WTC11 (cell line): ENCODE measurements around the gene PCDHA9. TPM values are rescaled to one million over a fixed set of nuclear protein-coding genes. Genes with fewer than 3 reads are reported as not detected.
A peak's percentile ranks its signal among the peaks of the same experiment; 100 is the strongest.

Source experiments
- ATAC-seq: fragments of 200-7000 bp; cut with Tn5 transposase; 2 replicates; pipeline ENCODE4 v1.10.0; 2021; ENCODE audit warnings: mild to moderate bottlenecking, moderate library complexity
- CTCF ChIA-PET: fragments of 300-600 bp; sonication (Branson Sonifier 250); formaldehyde crosslinking; loops from one replicate; lab custom pipeline; 2021; ENCODE audit warnings: antibody characterized with exemption; lab: Charles Lee
- POLR2A ChIA-PET: fragments of 350-600 bp; sonication (Branson Sonifier 250); formaldehyde crosslinking; loops from one replicate; lab custom pipeline; 2021; ENCODE audit warnings: antibody characterized with exemption; lab: Charles Lee
- DNase-seq: peaks from one replicate; pipeline ENCODE4 v3.0.0; 2021; ENCODE audit warnings: low spot score
- H3K27ac Mint-ChIP-seq: 2 replicates; pipeline ENCODE4 v1.8.0; 2021; ENCODE audit warnings: mixed read lengths
- H3K27me3 Mint-ChIP-seq: 2 replicates; pipeline ENCODE4 v1.8.0; 2021; ENCODE audit warnings: low read depth, mild to moderate bottlenecking, moderate library complexity, mixed read lengths
- H3K36me3 Mint-ChIP-seq: 2 replicates; pipeline ENCODE4 v1.8.0; 2021; ENCODE audit warnings: mixed read lengths
- H3K4me1 Mint-ChIP-seq: 2 replicates; pipeline ENCODE4 v1.8.0; 2022; ENCODE audit warnings: mixed read lengths
- H3K4me3 Mint-ChIP-seq: 2 replicates; pipeline ENCODE4 v1.8.0; 2021; ENCODE audit warnings: mild to moderate bottlenecking, moderate library complexity, mixed read lengths
- H3K9me3 Mint-ChIP-seq: 2 replicates; pipeline ENCODE4 v1.8.0; 2021; ENCODE audit warnings: mixed read lengths
- AR ChIP-seq: fragments of 250-450 bp; sonication (Bioruptor Pico); IDR thresholded peaks from 2 replicates; pipeline ENCODE4 v1.9.0; 2021; ENCODE audit warnings: mild to moderate bottlenecking
- E2F5 ChIP-seq: sonication (generic); formaldehyde crosslinking; IDR thresholded peaks from 2 replicates; pipeline ENCODE4 v1.8.1; 2022; ENCODE audit warnings: mild to moderate bottlenecking, moderate library complexity, missing genetic modification reagents
- FOXK1 ChIP-seq: sonication (generic); formaldehyde crosslinking; IDR thresholded peaks from 2 replicates; pipeline ENCODE4 v1.8.0; 2022; ENCODE audit warnings: mild to moderate bottlenecking, moderate library complexity, missing genetic modification reagents
- GRHL2 ChIP-seq: fragments of 250-450 bp; sonication (Bioruptor Pico); IDR thresholded peaks from 2 replicates; pipeline ENCODE4 v1.8.0; 2022; ENCODE audit warnings: mild to moderate bottlenecking, moderate library complexity; ENCODE audit not compliant: insufficient replicate concordance, severe bottlenecking
- JUN ChIP-seq: sonication (generic); formaldehyde crosslinking; IDR thresholded peaks from 2 replicates; pipeline ENCODE4 v1.8.0; 2023; ENCODE audit warnings: mild to moderate bottlenecking, missing genetic modification reagents
- NFATC4 ChIP-seq: fragments of 250-450 bp; sonication (Bioruptor Pico); IDR thresholded peaks from 2 replicates; pipeline ENCODE4 v1.9.0; 2021; ENCODE audit warnings: mild to moderate bottlenecking
- SMAD4 ChIP-seq: sonication (generic); formaldehyde crosslinking; IDR thresholded peaks from 2 replicates; pipeline ENCODE4 v1.8.0; 2022; ENCODE audit warnings: mild to moderate bottlenecking, missing genetic modification reagents
- ZBTB43 ChIP-seq: sonication (generic); formaldehyde crosslinking; IDR thresholded peaks from 2 replicates; pipeline ENCODE4 v1.8.1; 2023; ENCODE audit warnings: mild to moderate bottlenecking, missing genetic modification reagents
- total RNA-seq: library from RNA; stranded (reverse); gene quantifications from 3 replicates; pipeline ENCODE4 v1.2.3, GENCODE V29; 2021
- TF ChIP-seq, protein P1 (sequence below): sonication (generic); formaldehyde crosslinking; IDR thresholded peaks from 2 replicates; pipeline ENCODE4 v1.8.0; 2022; ENCODE audit warnings: mild to moderate bottlenecking, missing genetic modification reagents
- TF ChIP-seq, protein P2 (sequence below): sonication (generic); formaldehyde crosslinking; IDR thresholded peaks from 2 replicates; pipeline ENCODE4 v1.8.1; 2023; ENCODE audit warnings: mild to moderate bottlenecking, missing genetic modification reagents, borderline replicate concordance

The PCDHA9 gene
- total RNA-seq, 1 experiment from 2014 or later, result 1.5 TPM

DNA sequence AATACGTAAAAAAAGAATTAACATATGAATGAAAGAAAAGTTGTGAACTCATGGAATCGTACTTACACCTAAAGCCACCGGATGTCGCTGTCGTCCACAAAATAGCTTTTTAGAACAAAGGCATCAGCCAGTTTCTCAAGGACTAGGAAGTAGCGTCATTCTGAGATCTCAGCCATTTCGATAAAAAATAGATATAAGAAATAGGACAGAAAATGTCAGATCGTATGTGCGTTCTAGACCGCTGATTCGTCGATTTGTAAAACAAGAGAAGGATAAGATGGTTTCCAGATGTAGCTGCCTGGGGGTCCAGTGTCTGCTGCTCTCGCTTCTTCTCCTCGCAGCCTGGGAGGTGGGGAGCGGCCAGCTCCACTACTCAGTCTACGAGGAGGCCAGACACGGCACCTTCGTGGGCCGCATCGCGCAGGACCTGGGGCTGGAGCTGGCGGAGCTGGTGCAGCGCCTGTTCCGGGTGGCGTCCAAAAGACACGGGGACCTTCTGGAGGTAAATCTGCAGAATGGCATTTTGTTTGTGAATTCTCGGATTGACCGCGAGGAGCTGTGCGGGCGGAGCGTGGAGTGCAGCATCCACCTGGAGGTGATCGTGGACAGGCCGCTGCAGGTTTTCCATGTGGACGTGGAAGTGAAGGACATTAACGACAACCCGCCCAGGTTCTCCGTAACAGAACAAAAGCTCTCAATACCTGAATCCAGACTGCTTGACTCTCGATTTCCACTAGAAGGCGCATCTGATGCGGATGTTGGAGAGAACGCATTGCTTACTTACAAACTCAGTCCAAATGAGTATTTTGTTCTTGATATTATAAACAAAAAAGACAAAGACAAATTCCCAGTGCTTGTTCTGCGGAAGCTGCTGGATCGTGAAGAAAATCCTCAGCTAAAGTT is 7.8 kb downstream of the PCDHA9 start, which contains the start of gene PCDHA10 (continued):
- TF ChIP-seq, protein P1, sequence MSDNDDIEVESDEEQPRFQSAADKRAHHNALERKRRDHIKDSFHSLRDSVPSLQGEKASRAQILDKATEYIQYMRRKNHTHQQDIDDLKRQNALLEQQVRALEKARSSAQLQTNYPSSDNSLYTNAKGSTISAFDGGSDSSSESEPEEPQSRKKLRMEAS (CRISPR knock-in tag), result peak; percentile 60; the same call in 1 of the 2 replicates
- TF ChIP-seq NFATC4 (CRISPR knock-in tag) (no peak), ZBTB43 (no peak), E2F5 (CRISPR knock-in tag) (no peak), AR (CRISPR knock-in tag) (no peak), SMAD4 (no peak)

DNA sequence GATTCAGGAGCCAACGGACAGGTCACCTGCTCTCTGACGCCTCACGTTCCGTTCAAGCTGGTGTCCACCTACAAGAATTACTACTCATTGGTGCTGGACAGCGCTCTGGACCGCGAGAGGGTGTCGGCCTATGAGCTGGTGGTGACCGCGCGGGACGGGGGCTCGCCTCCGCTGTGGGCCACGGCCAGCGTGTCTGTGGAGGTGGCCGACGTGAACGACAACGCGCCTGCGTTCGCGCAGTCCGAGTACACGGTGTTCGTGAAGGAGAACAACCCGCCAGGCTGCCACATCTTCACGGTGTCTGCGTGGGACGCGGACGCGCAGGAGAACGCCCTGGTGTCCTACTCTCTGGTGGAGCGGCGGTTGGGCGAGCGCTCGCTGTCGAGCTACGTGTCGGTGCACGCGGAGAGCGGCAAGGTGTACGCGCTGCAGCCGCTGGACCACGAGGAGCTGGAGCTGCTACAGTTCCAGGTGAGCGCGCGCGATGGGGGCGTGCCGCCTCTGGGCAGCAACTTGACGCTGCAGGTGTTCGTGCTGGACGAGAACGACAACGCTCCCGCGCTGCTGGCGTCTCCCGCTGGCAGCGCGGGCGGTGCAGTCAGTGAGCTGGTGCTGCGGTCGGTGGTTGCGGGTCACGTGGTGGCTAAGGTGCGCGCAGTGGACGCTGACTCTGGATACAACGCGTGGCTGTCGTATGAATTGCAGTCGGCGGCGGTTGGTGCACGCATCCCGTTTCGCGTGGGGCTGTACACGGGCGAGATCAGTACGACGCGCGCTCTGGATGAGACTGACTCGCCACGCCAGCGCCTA is 9.2 kb downstream of the PCDHA9 start:
- Mint-ChIP-seq H3K27me3 (no peaks in the 10 kb centered on the region), H3K36me3 (peaks cover 37% of the 10 kb centered on the region), H3K4me3 (peak overlapping the region; percentile 92), H3K4me1 (peaks cover 23% of the 10 kb centered on the region), H3K27ac (no peak overlapping the region), H3K9me3 (peaks cover 24% of the 10 kb centered on the region)
- DNase-seq (no peak), ATAC-seq (no peak)
- CTCF ChIA-PET, result interaction anchor here (0.7 to 3.1 kb wide), 15 partner anchors 11 to 298 kb away, joined by 3 to 71 read pairs (median 7); partner anchors contain the start of genes PCDHA1, PCDHA11, PCDHA13 and PCDHA6
- POLR2A ChIA-PET, result no interaction called here
- TF ChIP-seq E2F5 (CRISPR knock-in tag), result no peak
- TF ChIP-seq FOXK1, result no peak
- TF ChIP-seq GRHL2 (CRISPR knock-in tag), result no peak
- TF ChIP-seq JUN, result no peak
- TF ChIP-seq, protein P2, sequence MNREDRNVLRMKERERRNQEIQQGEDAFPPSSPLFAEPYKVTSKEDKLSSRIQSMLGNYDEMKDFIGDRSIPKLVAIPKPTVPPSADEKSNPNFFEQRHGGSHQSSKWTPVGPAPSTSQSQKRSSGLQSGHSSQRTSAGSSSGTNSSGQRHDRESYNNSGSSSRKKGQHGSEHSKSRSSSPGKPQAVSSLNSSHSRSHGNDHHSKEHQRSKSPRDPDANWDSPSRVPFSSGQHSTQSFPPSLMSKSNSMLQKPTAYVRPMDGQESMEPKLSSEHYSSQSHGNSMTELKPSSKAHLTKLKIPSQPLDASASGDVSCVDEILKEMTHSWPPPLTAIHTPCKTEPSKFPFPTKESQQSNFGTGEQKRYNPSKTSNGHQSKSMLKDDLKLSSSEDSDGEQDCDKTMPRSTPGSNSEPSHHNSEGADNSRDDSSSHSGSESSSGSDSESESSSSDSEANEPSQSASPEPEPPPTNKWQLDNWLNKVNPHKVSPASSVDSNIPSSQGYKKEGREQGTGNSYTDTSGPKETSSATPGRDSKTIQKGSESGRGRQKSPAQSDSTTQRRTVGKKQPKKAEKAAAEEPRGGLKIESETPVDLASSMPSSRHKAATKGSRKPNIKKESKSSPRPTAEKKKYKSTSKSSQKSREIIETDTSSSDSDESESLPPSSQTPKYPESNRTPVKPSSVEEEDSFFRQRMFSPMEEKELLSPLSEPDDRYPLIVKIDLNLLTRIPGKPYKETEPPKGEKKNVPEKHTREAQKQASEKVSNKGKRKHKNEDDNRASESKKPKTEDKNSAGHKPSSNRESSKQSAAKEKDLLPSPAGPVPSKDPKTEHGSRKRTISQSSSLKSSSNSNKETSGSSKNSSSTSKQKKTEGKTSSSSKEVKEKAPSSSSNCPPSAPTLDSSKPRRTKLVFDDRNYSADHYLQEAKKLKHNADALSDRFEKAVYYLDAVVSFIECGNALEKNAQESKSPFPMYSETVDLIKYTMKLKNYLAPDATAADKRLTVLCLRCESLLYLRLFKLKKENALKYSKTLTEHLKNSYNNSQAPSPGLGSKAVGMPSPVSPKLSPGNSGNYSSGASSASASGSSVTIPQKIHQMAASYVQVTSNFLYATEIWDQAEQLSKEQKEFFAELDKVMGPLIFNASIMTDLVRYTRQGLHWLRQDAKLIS (CRISPR knock-in tag), result no peak
